HEK293 (cell line): ENCODE measurements around the gene OSBPL10.
A peak's percentile ranks its signal among the peaks of the same experiment; 100 is the strongest.

Experiments
- CTCF ChIA-PET: fragments of 350-600 bp; formaldehyde crosslinking; extraction: SDS; loops from one replicate; lab custom pipeline; 2021; ENCODE audit warnings: antibody characterized with exemption; lab: Yijun Ruan, JAX
- POLR2A ChIA-PET: fragments of 300-600 bp; formaldehyde crosslinking; extraction: SDS; loops from one replicate; lab custom pipeline; 2020; ENCODE audit warnings: antibody characterized with exemption, inconsistent platforms; lab: Yijun Ruan, JAX
- H3K27ac ChIP-seq: fragments of 200-500 bp; sonication (Bioruptor generic); 2 replicates; pipeline ENCODE4 v1.5.1; 2014; ENCODE audit warnings: low read depth, low read length, control low read depth, inconsistent platforms; ENCODE audit errors: extremely low read depth
- H3K36me3 ChIP-seq, 2 experiments: fragments of 200-500 bp in 1 of 2; sonication (Bioruptor generic) in 1 of 2; 1 replicate in 1 of 2; 2 replicates in 1 of 2; pipeline ENCODE4 v1.5.1; 2014 to 2017; ENCODE audit warnings: inconsistent platforms in 2 of 2, low read length in 2 of 2; ENCODE audit not compliant: control insufficient read depth in 2 of 2, insufficient read depth in 1 of 2
- H3K4me1 ChIP-seq: fragments of 200-500 bp; sonication (Bioruptor generic); 2 replicates; pipeline ENCODE4 v1.5.1; 2014; ENCODE audit warnings: mild to moderate bottlenecking, low read length, inconsistent platforms; ENCODE audit not compliant: control insufficient read depth, insufficient read depth
- H3K4me3 ChIP-seq: 2 replicates; pipeline ENCODE4 v1.5.1; 2011; ENCODE audit warnings: low read depth, mild to moderate bottlenecking, control low read depth, low read length, moderate library complexity
- H3K9me3 ChIP-seq: fragments of 200-500 bp; sonication (Bioruptor generic); 2 replicates; pipeline ENCODE4 v1.5.1; 2014; ENCODE audit warnings: low read depth, low read length, inconsistent platforms; ENCODE audit not compliant: control insufficient read depth, insufficient read depth
- OSR2 ChIP-seq: fragments of 450-650 bp; formaldehyde crosslinking; IDR thresholded peaks from 2 replicates; pipeline ENCODE4 v1.5.1; 2016; ENCODE audit warnings: missing biosample characterization, missing genetic modification characterization
- ZNF174 ChIP-seq: fragments of 450-650 bp; formaldehyde crosslinking; IDR thresholded peaks from 2 replicates; pipeline ENCODE4 v1.5.0; 2017; ENCODE audit warnings: missing biosample characterization, mild to moderate bottlenecking, missing genetic modification characterization
- ZNF23 ChIP-seq: fragments of 450-650 bp; formaldehyde crosslinking; IDR thresholded peaks from 2 replicates; pipeline ENCODE4 v1.5.1; 2016; ENCODE audit warnings: missing biosample characterization, missing genetic modification characterization, borderline replicate concordance
- ZNF266 ChIP-seq: fragments of 450-650 bp; formaldehyde crosslinking; IDR thresholded peaks from 2 replicates; pipeline ENCODE4 v1.5.1; 2016; ENCODE audit warnings: missing biosample characterization, missing genetic modification characterization, low read depth
- ZNF521 ChIP-seq: fragments of 450-650 bp; formaldehyde crosslinking; IDR thresholded peaks from 2 replicates; pipeline ENCODE4 v1.5.1; 2017; ENCODE audit warnings: missing biosample characterization, mild to moderate bottlenecking, missing genetic modification characterization
- ZNF623 ChIP-seq: fragments of 450-650 bp; formaldehyde crosslinking; IDR thresholded peaks from 2 replicates; pipeline ENCODE4 v1.5.1; 2016; ENCODE audit warnings: missing biosample characterization, missing genetic modification characterization
- ZNF670 ChIP-seq: fragments of 450-650 bp; formaldehyde crosslinking; IDR thresholded peaks from 2 replicates; pipeline ENCODE4 v1.5.1; 2016; ENCODE audit warnings: missing biosample characterization, missing genetic modification characterization, low read depth
- ZNF791 ChIP-seq: fragments of 450-650 bp; formaldehyde crosslinking; IDR thresholded peaks from 2 replicates; pipeline ENCODE4 v1.5.1; 2016; ENCODE audit warnings: missing biosample characterization, missing genetic modification characterization
- ZNF792 ChIP-seq: fragments of 450-650 bp; formaldehyde crosslinking; IDR thresholded peaks from 2 replicates; pipeline ENCODE4 v1.5.1; 2016; ENCODE audit warnings: missing biosample characterization, missing genetic modification characterization
- TF ChIP-seq, protein P1 (sequence below): fragments of 450-650 bp; formaldehyde crosslinking; IDR thresholded peaks from 2 replicates; pipeline ENCODE4 v1.5.1; 2016; ENCODE audit warnings: missing biosample characterization, missing genetic modification characterization
- TF ChIP-seq, protein P2 (sequence below): fragments of 450-650 bp; IDR thresholded peaks from 2 replicates; pipeline ENCODE4 v1.5.1; 2018; ENCODE audit warnings: missing biosample characterization, missing genetic modification characterization
- TF ChIP-seq, protein P3 (sequence below): fragments of 450-650 bp; formaldehyde crosslinking; IDR thresholded peaks from 2 replicates; pipeline ENCODE4 v1.5.1; 2016; ENCODE audit warnings: missing biosample characterization, missing genetic modification characterization
- TF ChIP-seq, protein P4 (sequence below): fragments of 450-650 bp; formaldehyde crosslinking; IDR thresholded peaks from 2 replicates; pipeline ENCODE4 v1.5.1; 2016; ENCODE audit warnings: missing biosample characterization, missing genetic modification characterization

The OSBPL10 gene

DNA sequence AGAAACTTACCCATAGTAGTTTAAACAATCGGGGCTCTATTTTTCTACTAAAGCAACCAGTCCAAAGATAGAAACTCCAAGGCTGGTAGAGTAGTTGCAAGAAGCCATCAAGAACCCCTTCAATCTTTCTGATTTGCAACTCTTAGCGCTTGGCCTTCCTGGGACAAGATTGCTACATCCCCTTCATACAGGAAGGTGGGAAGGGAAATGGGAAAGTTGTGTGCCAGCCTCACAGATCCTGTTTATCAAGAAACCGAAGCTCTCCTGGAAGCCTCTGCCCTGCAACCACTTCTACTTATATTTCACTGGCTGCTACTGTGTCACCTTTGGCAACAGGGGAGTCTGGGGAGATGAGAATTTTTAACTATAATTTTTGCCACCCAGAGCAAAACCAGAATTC is 46.2 kb downstream of the OSBPL10 start:
- Histone ChIP-seq H3K4me1 (peaks cover 3% of the 10 kb centered on the region; the same call in 1 of the 2 replicates), H3K27ac (no peak overlapping the region), H3K9me3 (no peaks in the 10 kb centered on the region), H3K36me3 (no peaks in the 10 kb centered on the region), H3K4me3 (no peak overlapping the region)
- ChIA-PET CTCF (no interaction called here), POLR2A (no interaction called here)
- TF ChIP-seq ZNF623 (tag by site-specific recombination): no peak
- no peak for TF ChIP-seq ZNF174 (tag by site-specific recombination)
- TF ChIP-seq ZNF23 (tag by site-specific recombination): no peak
- TF ChIP-seq, protein P1, sequence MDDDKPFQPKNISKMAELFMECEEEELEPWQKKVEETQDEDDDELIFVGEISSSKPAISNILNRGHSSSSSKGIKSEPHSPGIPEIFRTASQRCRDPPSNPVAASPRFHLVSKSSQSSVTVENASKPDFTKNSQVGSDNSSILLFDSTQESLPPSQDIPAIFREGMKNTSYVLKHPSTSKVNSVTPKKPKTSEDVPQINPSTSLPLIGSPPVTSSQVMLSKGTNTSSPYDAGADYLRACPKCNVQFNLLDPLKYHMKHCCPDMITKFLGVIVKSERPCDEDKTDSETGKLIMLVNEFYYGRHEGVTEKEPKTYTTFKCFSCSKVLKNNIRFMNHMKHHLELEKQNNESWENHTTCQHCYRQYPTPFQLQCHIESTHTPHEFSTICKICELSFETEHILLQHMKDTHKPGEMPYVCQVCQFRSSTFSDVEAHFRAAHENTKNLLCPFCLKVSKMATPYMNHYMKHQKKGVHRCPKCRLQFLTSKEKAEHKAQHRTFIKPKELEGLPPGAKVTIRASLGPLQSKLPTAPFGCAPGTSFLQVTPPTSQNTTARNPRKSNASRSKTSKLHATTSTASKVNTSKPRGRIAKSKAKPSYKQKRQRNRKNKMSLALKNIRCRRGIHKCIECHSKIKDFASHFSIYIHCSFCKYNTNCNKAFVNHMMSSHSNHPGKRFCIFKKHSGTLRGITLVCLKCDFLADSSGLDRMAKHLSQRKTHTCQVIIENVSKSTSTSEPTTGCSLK (tag by site-specific recombination): no peak
- no peak for TF ChIP-seq ZNF266 (tag by site-specific recombination)

DNA sequence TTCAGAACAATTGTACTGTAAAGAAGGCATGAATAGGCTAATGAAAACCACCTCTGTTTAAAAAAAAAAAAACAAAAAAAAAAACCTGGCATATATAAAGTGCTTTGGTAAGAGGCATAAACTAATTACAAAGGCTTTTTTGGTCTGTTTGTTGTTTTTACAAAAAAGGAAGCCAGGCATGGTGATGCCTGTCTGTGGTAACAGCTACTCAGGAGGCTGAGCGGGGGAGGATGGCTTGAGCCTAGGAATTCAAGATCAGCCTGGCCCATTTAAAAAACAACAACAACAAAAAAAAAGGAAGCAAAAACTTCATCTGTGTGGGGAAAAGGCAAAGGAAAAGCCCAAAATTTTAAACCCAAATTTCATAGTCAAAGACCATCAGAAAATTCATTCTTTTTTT is 47.0 kb downstream of the OSBPL10 start:
- Histone ChIP-seq H3K36me3 (no peaks in the 10 kb centered on the region), H3K4me3 (no peak overlapping the region), H3K9me3 (no peaks in the 10 kb centered on the region), H3K4me1 (peaks cover 3% of the 10 kb centered on the region; the same call in 1 of the 2 replicates), H3K27ac (no peak overlapping the region)
- ChIA-PET POLR2A (no interaction called here), CTCF (interaction anchor here (0.7 kb wide), 2 partner anchors 52 to 89 kb away, joined by 5 to 7 read pairs; no protein-coding TSS in a partner anchor)
- 0 out of 2 replicates have a peak, but pooled peaks have one; percentile 23 for TF ChIP-seq OSR2 (tag by site-specific recombination)
- TF ChIP-seq, protein P2, sequence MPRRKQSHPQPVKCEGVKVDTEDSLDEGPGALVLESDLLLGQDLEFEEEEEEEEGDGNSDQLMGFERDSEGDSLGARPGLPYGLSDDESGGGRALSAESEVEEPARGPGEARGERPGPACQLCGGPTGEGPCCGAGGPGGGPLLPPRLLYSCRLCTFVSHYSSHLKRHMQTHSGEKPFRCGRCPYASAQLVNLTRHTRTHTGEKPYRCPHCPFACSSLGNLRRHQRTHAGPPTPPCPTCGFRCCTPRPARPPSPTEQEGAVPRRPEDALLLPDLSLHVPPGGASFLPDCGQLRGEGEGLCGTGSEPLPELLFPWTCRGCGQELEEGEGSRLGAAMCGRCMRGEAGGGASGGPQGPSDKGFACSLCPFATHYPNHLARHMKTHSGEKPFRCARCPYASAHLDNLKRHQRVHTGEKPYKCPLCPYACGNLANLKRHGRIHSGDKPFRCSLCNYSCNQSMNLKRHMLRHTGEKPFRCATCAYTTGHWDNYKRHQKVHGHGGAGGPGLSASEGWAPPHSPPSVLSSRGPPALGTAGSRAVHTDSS: no peak
- TF ChIP-seq ZNF791 (tag by site-specific recombination): no peak
- TF ChIP-seq ZNF670 (tag by site-specific recombination): no peak
- TF ChIP-seq, protein P3, sequence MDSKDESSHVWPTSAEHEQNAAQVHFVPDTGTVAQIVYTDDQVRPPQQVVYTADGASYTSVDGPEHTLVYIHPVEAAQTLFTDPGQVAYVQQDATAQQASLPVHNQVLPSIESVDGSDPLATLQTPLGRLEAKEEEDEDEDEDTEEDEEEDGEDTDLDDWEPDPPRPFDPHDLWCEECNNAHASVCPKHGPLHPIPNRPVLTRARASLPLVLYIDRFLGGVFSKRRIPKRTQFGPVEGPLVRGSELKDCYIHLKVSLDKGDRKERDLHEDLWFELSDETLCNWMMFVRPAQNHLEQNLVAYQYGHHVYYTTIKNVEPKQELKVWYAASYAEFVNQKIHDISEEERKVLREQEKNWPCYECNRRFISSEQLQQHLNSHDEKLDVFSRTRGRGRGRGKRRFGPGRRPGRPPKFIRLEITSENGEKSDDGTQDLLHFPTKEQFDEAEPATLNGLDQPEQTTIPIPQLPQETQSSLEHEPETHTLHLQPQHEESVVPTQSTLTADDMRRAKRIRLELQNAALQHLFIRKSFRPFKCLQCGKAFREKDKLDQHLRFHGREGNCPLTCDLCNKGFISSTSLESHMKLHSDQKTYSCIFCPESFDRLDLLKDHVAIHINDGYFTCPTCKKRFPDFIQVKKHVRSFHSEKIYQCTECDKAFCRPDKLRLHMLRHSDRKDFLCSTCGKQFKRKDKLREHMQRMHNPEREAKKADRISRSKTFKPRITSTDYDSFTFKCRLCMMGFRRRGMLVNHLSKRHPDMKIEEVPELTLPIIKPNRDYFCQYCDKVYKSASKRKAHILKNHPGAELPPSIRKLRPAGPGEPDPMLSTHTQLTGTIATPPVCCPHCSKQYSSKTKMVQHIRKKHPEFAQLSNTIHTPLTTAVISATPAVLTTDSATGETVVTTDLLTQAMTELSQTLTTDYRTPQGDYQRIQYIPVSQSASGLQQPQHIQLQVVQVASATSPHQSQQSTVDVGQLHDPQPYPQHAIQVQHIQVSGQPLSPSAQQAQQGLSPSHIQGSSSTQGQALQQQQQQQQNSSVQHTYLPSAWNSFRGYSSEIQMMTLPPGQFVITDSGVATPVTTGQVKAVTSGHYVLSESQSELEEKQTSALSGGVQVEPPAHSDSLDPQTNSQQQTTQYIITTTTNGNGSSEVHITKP: peak; percentile 37; the same call in 1 of the 2 replicates
- TF ChIP-seq, all 188 proteins: peak for 2

DNA sequence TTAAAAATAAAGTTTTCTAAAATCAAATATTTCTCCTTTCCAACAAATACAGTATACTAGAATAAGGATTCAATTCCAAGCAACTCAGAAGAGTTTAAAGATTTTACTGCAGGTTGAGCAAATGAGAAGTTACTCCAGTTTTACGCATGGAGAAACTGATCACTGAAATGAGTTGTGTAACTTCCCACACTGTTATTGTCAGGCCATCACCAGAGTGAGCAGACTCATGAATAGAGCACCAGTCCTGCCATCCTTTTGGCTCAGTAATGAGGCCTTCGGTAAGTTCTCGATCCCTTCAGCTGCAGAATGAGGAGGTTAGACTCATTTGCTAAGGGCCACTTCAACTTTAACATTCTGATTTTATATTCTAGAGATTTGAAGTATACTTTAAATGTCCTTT is 48.1 kb downstream of the OSBPL10 start:
- Histone ChIP-seq H3K4me1 (peaks cover 3% of the 10 kb centered on the region; the same call in 1 of the 2 replicates), H3K27ac (no peak overlapping the region), H3K36me3 (no peaks in the 10 kb centered on the region), H3K9me3 (no peaks in the 10 kb centered on the region), H3K4me3 (no peak overlapping the region)
- ChIA-PET CTCF (interaction anchor here (0.6 kb wide), 1 partner anchor 563 kb away, joined by 3 read pairs; no protein-coding TSS in a partner anchor), POLR2A (no interaction called here)
- TF ChIP-seq ZNF521 (tag by site-specific recombination) (no peak), ZNF792 (tag by site-specific recombination) (no peak)
- TF ChIP-seq, protein P4, sequence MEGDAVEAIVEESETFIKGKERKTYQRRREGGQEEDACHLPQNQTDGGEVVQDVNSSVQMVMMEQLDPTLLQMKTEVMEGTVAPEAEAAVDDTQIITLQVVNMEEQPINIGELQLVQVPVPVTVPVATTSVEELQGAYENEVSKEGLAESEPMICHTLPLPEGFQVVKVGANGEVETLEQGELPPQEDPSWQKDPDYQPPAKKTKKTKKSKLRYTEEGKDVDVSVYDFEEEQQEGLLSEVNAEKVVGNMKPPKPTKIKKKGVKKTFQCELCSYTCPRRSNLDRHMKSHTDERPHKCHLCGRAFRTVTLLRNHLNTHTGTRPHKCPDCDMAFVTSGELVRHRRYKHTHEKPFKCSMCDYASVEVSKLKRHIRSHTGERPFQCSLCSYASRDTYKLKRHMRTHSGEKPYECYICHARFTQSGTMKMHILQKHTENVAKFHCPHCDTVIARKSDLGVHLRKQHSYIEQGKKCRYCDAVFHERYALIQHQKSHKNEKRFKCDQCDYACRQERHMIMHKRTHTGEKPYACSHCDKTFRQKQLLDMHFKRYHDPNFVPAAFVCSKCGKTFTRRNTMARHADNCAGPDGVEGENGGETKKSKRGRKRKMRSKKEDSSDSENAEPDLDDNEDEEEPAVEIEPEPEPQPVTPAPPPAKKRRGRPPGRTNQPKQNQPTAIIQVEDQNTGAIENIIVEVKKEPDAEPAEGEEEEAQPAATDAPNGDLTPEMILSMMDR (tag by site-specific recombination): no peak
